GM12878 (cell line): ENCODE measurements around the gene WDR93. TPM values are rescaled to one million over a fixed set of nuclear protein-coding genes. Genes with fewer than 3 reads are reported as not detected.

Experiments
- polyA plus RNA-seq, 11 experiments: library from polyadenylated mRNA; depleted of rRNA in 4 of 11; unstranded in 6 of 11; stranded (reverse) in 5 of 11; fragments of >200 nt; fragmentation: Nextera tagmentation in 4 of 11; fragmentation: Illumina TruSeq in 1 of 11; extraction: Ambion mirVana in 4 of 11; extraction: Trizol in 1 of 11; gene quantifications; 1 replicate in 1 of 11; 2 replicates in 10 of 11; pipeline versions ENCODE4 v1.2.1 to v1.2.3, GENCODE V29; 2011 to 2016; ENCODE audit warnings: inconsistent platforms in 2 of 11, missing spikeins in 2 of 11, low read depth in 1 of 11
- small RNA-seq: library from RNA; depleted of rRNA; stranded (forward); fragments of <200 nt; gene quantifications from one replicate; pipeline ENCODE3, GENCODE V24; 2014
- total RNA-seq, 4 experiments: library from RNA; depleted of rRNA in 3 of 4; stranded (reverse); fragments of >200 nt in 3 of 4; fragmentation: Illumina TruSeq in 1 of 4; extraction: Trizol in 1 of 4; gene quantifications; 2 replicates each; pipeline versions ENCODE4 v1.2.1 to v1.2.3, GENCODE V29; 2013 to 2021

The WDR93 gene
- total and polyA plus RNA-seq, 10 of the 15 experiments (the other 5 are each of a cell fraction or from before 2014, with no cell fraction given) = not detected

Small RNA genes within 50 kb of the gene (small RNA-seq; reads per million reads assigned to genes)
- gene RNU6-132P = not detected

Other genes starting within 250 kb of the WDR93 start
Only the 7 nearest of the 10 such genes appear.
- 11.4 and 12.6 TPM in 2 replicates for gene TICRR, start 115.3 kb upstream of the WDR93 start, total RNA-seq (2014; rRNA removed)
- 10.6 and 11.0 TPM in 2 replicates for gene TICRR, start 115.3 kb upstream of the WDR93 start, total RNA-seq (2014; rRNA removed; fragmentation: Illumina TruSeq; extraction: Trizol)
- 18.8 and 21.5 TPM in 2 replicates for gene TICRR, start 115.3 kb upstream of the WDR93 start, total RNA-seq (2021)
- 9.4 and 11.9 TPM in 2 replicates for gene TICRR, start 115.3 kb upstream of the WDR93 start, polyA plus RNA-seq (2011; rRNA removed)
- 14.8 and 16.8 TPM in 2 replicates for gene TICRR, start 115.3 kb upstream of the WDR93 start, polyA plus RNA-seq (2014; fragmentation: Illumina TruSeq; extraction: Trizol)
- gene TICRR, start 115.3 kb upstream of the WDR93 start, polyA plus RNA-seq (2014; fragmentation: Nextera tagmentation; extraction: Ambion mirVana) = 1 to 10 TPM in 1 of 2 experiments, under 1 TPM in 1; 0.58 to 1.1 TPM
- gene TICRR, start 115.3 kb upstream of the WDR93 start, polyA plus RNA-seq (2014; rRNA removed) = 14.0 and 14.8 TPM in 2 replicates
- 10 to 100 TPM in 1 of 2 experiments, 1 to 10 TPM in 1; 9.3 to 10.3 TPM for gene TICRR, start 115.3 kb upstream of the WDR93 start, polyA plus RNA-seq (2016; fragmentation: Nextera tagmentation; extraction: Ambion mirVana)
- 0.05 and 0.11 TPM in 2 replicates for gene KIF7, start 35.3 kb upstream of the WDR93 start, total RNA-seq (2014; rRNA removed)
- 0.04 TPM in 1 of 2 replicates, not detected in the other for gene KIF7, start 35.3 kb upstream of the WDR93 start, total RNA-seq (2014; rRNA removed; fragmentation: Illumina TruSeq; extraction: Trizol)
- gene KIF7, start 35.3 kb upstream of the WDR93 start, total RNA-seq (2021) = 0.16 and 0.36 TPM in 2 replicates
- 0.14 and 0.26 TPM in 2 replicates for gene KIF7, start 35.3 kb upstream of the WDR93 start, polyA plus RNA-seq (2011; rRNA removed)
- gene KIF7, start 35.3 kb upstream of the WDR93 start, polyA plus RNA-seq (2014; fragmentation: Illumina TruSeq; extraction: Trizol) = 0.01 TPM in 1 of 2 replicates, not detected in the other
- gene KIF7, start 35.3 kb upstream of the WDR93 start, polyA plus RNA-seq (2014; fragmentation: Nextera tagmentation; extraction: Ambion mirVana) = not detected
- gene KIF7, start 35.3 kb upstream of the WDR93 start, polyA plus RNA-seq (2014; rRNA removed) = 0.09 and 0.18 TPM in 2 replicates
- gene KIF7, start 35.3 kb upstream of the WDR93 start, polyA plus RNA-seq (2016; fragmentation: Nextera tagmentation; extraction: Ambion mirVana) = under 1 TPM; 0.04 to 0.11 TPM
- 0.11 TPM in 1 of 2 replicates, not detected in the other for gene PLIN1, start 11.4 kb upstream of the WDR93 start, total RNA-seq (2014; rRNA removed)
- gene PLIN1, start 11.4 kb upstream of the WDR93 start, total RNA-seq (2014; rRNA removed; fragmentation: Illumina TruSeq; extraction: Trizol) = not detected in 2 replicates
- gene PLIN1, start 11.4 kb upstream of the WDR93 start, total RNA-seq (2021) = 0.08 TPM in 1 of 2 replicates, not detected in the other
- gene PLIN1, start 11.4 kb upstream of the WDR93 start, polyA plus RNA-seq (2011; rRNA removed) = 0.24 TPM in 1 of 2 replicates, not detected in the other
- gene PLIN1, start 11.4 kb upstream of the WDR93 start, polyA plus RNA-seq (2014; fragmentation: Illumina TruSeq; extraction: Trizol) = not detected in 2 replicates
- under 1 TPM; 0.05 to 0.13 TPM for gene PLIN1, start 11.4 kb upstream of the WDR93 start, polyA plus RNA-seq (2014; fragmentation: Nextera tagmentation; extraction: Ambion mirVana)
- not detected in 2 replicates for gene PLIN1, start 11.4 kb upstream of the WDR93 start, polyA plus RNA-seq (2014; rRNA removed)
- not detected for gene PLIN1, start 11.4 kb upstream of the WDR93 start, polyA plus RNA-seq (2016; fragmentation: Nextera tagmentation; extraction: Ambion mirVana)
- gene PEX11A, start 57 bp upstream of the WDR93 start, total RNA-seq (2014; rRNA removed) = 1.9 and 2.5 TPM in 2 replicates
- 2.0 and 2.1 TPM in 2 replicates for gene PEX11A, start 57 bp upstream of the WDR93 start, total RNA-seq (2014; rRNA removed; fragmentation: Illumina TruSeq; extraction: Trizol)
- gene PEX11A, start 57 bp upstream of the WDR93 start, total RNA-seq (2021) = 2.0 and 2.8 TPM in 2 replicates
- gene PEX11A, start 57 bp upstream of the WDR93 start, polyA plus RNA-seq (2011; rRNA removed) = 1.4 and 1.5 TPM in 2 replicates
- 1.8 and 2.1 TPM in 2 replicates for gene PEX11A, start 57 bp upstream of the WDR93 start, polyA plus RNA-seq (2014; fragmentation: Illumina TruSeq; extraction: Trizol)
- 1 to 10 TPM; 1.4 to 1.5 TPM for gene PEX11A, start 57 bp upstream of the WDR93 start, polyA plus RNA-seq (2014; fragmentation: Nextera tagmentation; extraction: Ambion mirVana)
- gene PEX11A, start 57 bp upstream of the WDR93 start, polyA plus RNA-seq (2014; rRNA removed) = 2.1 and 3.5 TPM in 2 replicates
- 1 to 10 TPM; 1.7 to 2.1 TPM for gene PEX11A, start 57 bp upstream of the WDR93 start, polyA plus RNA-seq (2016; fragmentation: Nextera tagmentation; extraction: Ambion mirVana)
- gene MESP1, start 60.4 kb downstream of the WDR93 start, total RNA-seq (2014; rRNA removed) = 0.73 and 0.82 TPM in 2 replicates
- 0.04 and 0.14 TPM in 2 replicates for gene MESP1, start 60.4 kb downstream of the WDR93 start, total RNA-seq (2014; rRNA removed; fragmentation: Illumina TruSeq; extraction: Trizol)
- gene MESP1, start 60.4 kb downstream of the WDR93 start, total RNA-seq (2021) = 0.27 and 1.1 TPM in 2 replicates
- 0.24 and 0.45 TPM in 2 replicates for gene MESP1, start 60.4 kb downstream of the WDR93 start, polyA plus RNA-seq (2011; rRNA removed)
- 0.09 TPM in 1 of 2 replicates, not detected in the other for gene MESP1, start 60.4 kb downstream of the WDR93 start, polyA plus RNA-seq (2014; fragmentation: Illumina TruSeq; extraction: Trizol)
- not detected for gene MESP1, start 60.4 kb downstream of the WDR93 start, polyA plus RNA-seq (2014; fragmentation: Nextera tagmentation; extraction: Ambion mirVana)
- gene MESP1, start 60.4 kb downstream of the WDR93 start, polyA plus RNA-seq (2014; rRNA removed) = 0.19 and 0.20 TPM in 2 replicates
- gene MESP1, start 60.4 kb downstream of the WDR93 start, polyA plus RNA-seq (2016; fragmentation: Nextera tagmentation; extraction: Ambion mirVana) = under 1 TPM; 0.70 to 1.00 TPM
- not detected in 2 replicates for gene MESP2, start 85.5 kb downstream of the WDR93 start, total RNA-seq (2014; rRNA removed)
- gene MESP2, start 85.5 kb downstream of the WDR93 start, total RNA-seq (2014; rRNA removed; fragmentation: Illumina TruSeq; extraction: Trizol) = not detected in 2 replicates
- not detected in 2 replicates for gene MESP2, start 85.5 kb downstream of the WDR93 start, total RNA-seq (2021)
- gene MESP2, start 85.5 kb downstream of the WDR93 start, polyA plus RNA-seq (2011; rRNA removed) = not detected in 2 replicates
- gene MESP2, start 85.5 kb downstream of the WDR93 start, polyA plus RNA-seq (2014; fragmentation: Illumina TruSeq; extraction: Trizol) = not detected in 2 replicates
- gene MESP2, start 85.5 kb downstream of the WDR93 start, polyA plus RNA-seq (2014; fragmentation: Nextera tagmentation; extraction: Ambion mirVana) = not detected
- 0.04 TPM in 1 of 2 replicates, not detected in the other for gene MESP2, start 85.5 kb downstream of the WDR93 start, polyA plus RNA-seq (2014; rRNA removed)
- gene MESP2, start 85.5 kb downstream of the WDR93 start, polyA plus RNA-seq (2016; fragmentation: Nextera tagmentation; extraction: Ambion mirVana) = not detected
- not detected in 2 replicates for gene ANPEP, start 124.0 kb downstream of the WDR93 start, total RNA-seq (2014; rRNA removed)
- not detected in 2 replicates for gene ANPEP, start 124.0 kb downstream of the WDR93 start, total RNA-seq (2014; rRNA removed; fragmentation: Illumina TruSeq; extraction: Trizol)
- gene ANPEP, start 124.0 kb downstream of the WDR93 start, total RNA-seq (2021) = 0.58 and 0.87 TPM in 2 replicates
- not detected in 2 replicates for gene ANPEP, start 124.0 kb downstream of the WDR93 start, polyA plus RNA-seq (2011; rRNA removed)
- 0.05 and 0.18 TPM in 2 replicates for gene ANPEP, start 124.0 kb downstream of the WDR93 start, polyA plus RNA-seq (2014; fragmentation: Illumina TruSeq; extraction: Trizol)
- gene ANPEP, start 124.0 kb downstream of the WDR93 start, polyA plus RNA-seq (2014; fragmentation: Nextera tagmentation; extraction: Ambion mirVana) = not detected
- gene ANPEP, start 124.0 kb downstream of the WDR93 start, polyA plus RNA-seq (2014; rRNA removed) = not detected in 2 replicates
- under 1 TPM; 0.19 to 0.24 TPM for gene ANPEP, start 124.0 kb downstream of the WDR93 start, polyA plus RNA-seq (2016; fragmentation: Nextera tagmentation; extraction: Ambion mirVana)